HCT116 (cell line): ENCODE data around the gene AKAP3.

ENCODE experiments used
- CTCF ChIP-seq, 3 experiments: fragments of 200-600 bp in 1 of 3; sonication (generic) in 1 of 3; IDR thresholded peaks in 2 of 3; conservative IDR thresholded peaks in 1 of 3; 2 replicates each; pipeline ENCODE4 v1.5.1; 2012 to 2017; ENCODE audit warnings: low read depth in 2 of 3, low read length in 2 of 3, antibody characterized with exemption in 1 of 3, borderline replicate concordance in 1 of 3, control low read depth in 1 of 3, mild to moderate bottlenecking in 1 of 3, mixed read lengths in 1 of 3, mixed run types in 1 of 3, moderate library complexity in 1 of 3; ENCODE audit not compliant: insufficient read depth in 1 of 3
- EZH2 ChIP-seq: fragments of 200-600 bp; sonication (generic); IDR thresholded peaks from 2 replicates; pipeline ENCODE4 v1.6.1; 2017; ENCODE audit warnings: antibody characterized with exemption, mixed run types
- EZH2phosphoT487 ChIP-seq: fragments of 200-600 bp; IDR thresholded peaks from 2 replicates; pipeline ENCODE4 v1.6.1; 2018; ENCODE audit warnings: antibody characterized with exemption, borderline replicate concordance
- JUND ChIP-seq: IDR thresholded peaks from 2 replicates; pipeline ENCODE4 v1.6.1; 2012
- MAX ChIP-seq: IDR thresholded peaks from 2 replicates; pipeline ENCODE4 v1.6.1; 2012
- POLR2A ChIP-seq: IDR thresholded peaks from 2 replicates; pipeline ENCODE4 v1.7.0; 2011; ENCODE audit warnings: borderline replicate concordance; ENCODE audit not compliant: insufficient read depth, insufficient read length; ENCODE audit errors: extremely low read depth
- POLR2AphosphoS5 ChIP-seq: IDR thresholded peaks from 2 replicates; pipeline ENCODE4 v1.6.1; 2011; ENCODE audit warnings: mild to moderate bottlenecking, low read depth, low read length, moderate library complexity
- SIN3A ChIP-seq: IDR thresholded peaks from 2 replicates; pipeline ENCODE4 v1.6.1; 2012; ENCODE audit warnings: low read depth
- TCF7L2 ChIP-seq: IDR thresholded peaks from 2 replicates; pipeline ENCODE4 v1.7.0; 2011; ENCODE audit warnings: borderline replicate concordance, inconsistent platforms; ENCODE audit not compliant: insufficient read depth, insufficient read length; ENCODE audit errors: extremely low read depth

DNA sequence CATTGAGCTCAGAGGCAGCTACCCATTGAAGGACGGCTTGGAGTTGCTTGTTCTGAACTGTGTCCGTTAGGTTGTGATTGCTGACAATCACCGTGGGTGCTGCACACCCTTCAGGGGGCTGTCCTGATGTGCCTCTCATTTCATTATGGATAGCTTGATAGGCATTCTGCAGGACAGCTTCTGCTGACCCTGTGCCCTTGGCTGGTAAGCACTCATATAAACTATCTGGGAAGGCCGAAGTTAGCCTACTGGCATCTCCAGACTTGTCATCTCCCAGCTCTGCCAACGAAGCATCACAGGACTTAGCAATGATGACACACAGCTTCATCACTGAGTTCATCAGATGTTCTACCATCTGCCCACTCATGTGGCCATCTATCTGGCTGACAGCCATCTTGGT is 22.3 kb downstream of the AKAP3 start:
- TF ChIP-seq CTCF (IDR thresholded peaks at IDR 0.05 in 2 of 3, conservative IDR thresholded peaks at IDR 0.05 in 1 of 3; ENCODE audit: borderline replicate concordance in 1 of 3, insufficient read depth in 1 of 3, low read depth in 2 of 3, low read length in 2 of 3) (no peak), EZH2phosphoT487 (no peak), POLR2AphosphoS5 (no peak), EZH2 (no peak), MAX (no peak), POLR2A (no peak), JUND (no peak), TCF7L2 (no peak), SIN3A (no peak)
